Activated T-cell treated with anti-CD3 and anti-CD28 coated beads for 1 hour (primary cell): ENCODE data around the gene NOTCH1.
"Not testable (repeated sequence)": the region's sequence is repeated elsewhere in the genome, so short reads cannot be mapped to it uniquely, and the experiment has no call there.

ENCODE experiments used
- DNase-seq: peaks from one replicate; pipeline ENCODE4 v3.0.0-alpha.2; 2020; ENCODE audit warnings: low read depth

NOTCH1 gene

GRCh38 chr9:136564379-136564988 lies 18.6 kb upstream of the NOTCH1 start:
- DNase-seq = no peak

GRCh38 chr9:136563646-136564325 lies 17.9 kb upstream of the NOTCH1 start:
- no peak for DNase-seq

GRCh38 chr9:136562746-136563495 lies 17.1 kb upstream of the NOTCH1 start:
- DNase-seq = no peak

- no peak for DNase-seq
Observed at GRCh38 chr9:136561779-136562178, 15.9 kb upstream of the NOTCH1 start.

- no peak for DNase-seq
Observed at GRCh38 chr9:136560586-136560985, 14.7 kb upstream of the NOTCH1 start.

GRCh38 chr9:136559371-136559770 lies 13.5 kb upstream of the NOTCH1 start:
- DNase-seq = not testable (repeated sequence)

- not testable (repeated sequence) for DNase-seq
Observed at GRCh38 chr9:136558846-136559245, 13.0 kb upstream of the NOTCH1 start.

- no peak for DNase-seq
Observed at GRCh38 chr9:136558373-136558772, 12.5 kb upstream of the NOTCH1 start.

- DNase-seq = no peak
Observed at GRCh38 chr9:136557036-136557435, 11.2 kb upstream of the NOTCH1 start.

- DNase-seq = no peak
Observed at GRCh38 chr9:136556166-136556565, 10.3 kb upstream of the NOTCH1 start.

- DNase-seq = no peak
Observed at GRCh38 chr9:136554870-136555269, 9.0 kb upstream of the NOTCH1 start.

GRCh38 chr9:136553581-136553980 lies 7.7 kb upstream of the NOTCH1 start:
- no peak for DNase-seq

GRCh38 chr9:136552117-136552703 lies 6.4 kb upstream of the NOTCH1 start:
- DNase-seq = no peak

GRCh38 chr9:136551401-136552116 lies 5.7 kb upstream of the NOTCH1 start:
- no peak for DNase-seq

GRCh38 chr9:136550439-136551289 lies 4.8 kb upstream of the NOTCH1 start:
- no peak for DNase-seq

- DNase-seq = no peak
Observed at GRCh38 chr9:136549010-136549980, 3.4 kb upstream of the NOTCH1 start.

GRCh38 chr9:136547508-136548215 lies 1.8 kb upstream of the NOTCH1 start:
- DNase-seq = no peak

- peak; percentile 42 for DNase-seq
Observed at GRCh38 chr9:136546697-136547501, 1.1 kb upstream of the NOTCH1 start.

- no peak for DNase-seq
Observed at GRCh38 chr9:136545692-136545964, 220 bp downstream of the NOTCH1 start.
